ENCODE results near the gene PRR35.
A peak's percentile ranks its signal among the peaks of the same experiment; 100 is the strongest.

PRR35 gene

DNA sequence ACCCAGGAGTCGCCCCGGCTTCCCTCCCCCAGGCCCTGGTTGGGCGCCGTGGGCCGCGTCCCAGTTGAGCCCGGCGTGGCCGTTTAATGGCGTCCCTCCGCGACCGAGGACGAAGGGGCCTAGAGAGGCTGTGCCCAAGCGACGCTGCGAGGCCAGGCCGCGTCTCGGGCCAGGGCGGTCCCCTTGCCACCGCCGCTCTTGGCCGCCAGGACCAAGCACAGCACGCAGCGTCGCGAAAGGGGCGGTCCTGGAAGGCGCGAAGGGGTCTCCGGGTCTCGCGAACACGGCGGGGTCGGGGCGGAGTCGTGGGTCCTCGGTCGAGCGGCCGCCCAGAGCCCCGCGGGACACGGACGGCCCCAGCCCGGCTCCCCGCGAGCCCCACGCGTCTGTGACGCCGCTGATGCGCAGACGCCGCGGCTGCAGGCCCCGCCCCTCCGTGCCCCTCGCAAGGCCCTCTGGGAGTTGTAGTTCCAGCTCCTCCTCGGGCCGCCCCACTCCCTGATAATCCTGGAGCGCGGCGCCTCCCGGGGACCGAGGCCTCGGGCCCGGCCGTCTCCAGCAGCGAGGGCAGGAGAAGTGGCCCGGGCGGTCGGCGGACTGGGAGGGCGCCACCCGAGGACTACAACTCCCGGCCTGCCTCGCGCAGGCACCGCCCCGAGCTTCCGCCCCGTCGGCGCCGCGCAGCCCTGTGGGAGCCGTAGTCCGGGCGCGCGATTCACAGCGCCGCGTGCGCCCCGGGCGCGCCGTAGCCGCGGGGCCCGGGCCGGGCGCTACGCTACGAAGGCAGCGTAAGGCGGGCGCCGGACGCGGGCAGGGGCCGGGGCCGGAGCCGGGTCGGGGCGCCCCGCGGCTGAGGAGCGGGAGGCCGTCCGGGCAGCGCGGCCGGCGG is 32.9 kb upstream of the PRR35 start, which contains the start of gene CAPN15:
CAPN15 (plus strand) TSS at position 698 of the 889 bp plus-strand sequence. CDS start 19,127 bp downstream, outside the sequence.
- ChIA-PET CTCF (no interaction called here), POLR2A (no interaction called here)

GRCh38 chr16:528111-529011 is 31.8 kb upstream of the PRR35 start:
- TF ChIP-seq CTCF (IDR thresholded peaks at IDR 0.05; ENCODE audit: control extremely low read depth, extremely low read depth, low read depth, missing control alignments) = no peak
- no peak for DNase-seq (ENCODE audit: extremely low spot score)
- POLR2A ChIA-PET = no interaction called here
- CTCF ChIA-PET = interaction anchor here (1.0 kb wide), 1 partner anchor 57 kb away, joined by 4 read pairs; no protein-coding TSS in a partner anchor

More for the DNA sequence above, 32.9 kb upstream of the PRR35 start, which contains the start of gene CAPN15:
- TF ChIP-seq CTCF (IDR thresholded peaks at IDR 0.05; ENCODE audit: control extremely low read depth, extremely low read depth, low read depth, missing control alignments) = no peak
- peak; percentile 92 for DNase-seq (ENCODE audit: extremely low spot score)

DNA sequence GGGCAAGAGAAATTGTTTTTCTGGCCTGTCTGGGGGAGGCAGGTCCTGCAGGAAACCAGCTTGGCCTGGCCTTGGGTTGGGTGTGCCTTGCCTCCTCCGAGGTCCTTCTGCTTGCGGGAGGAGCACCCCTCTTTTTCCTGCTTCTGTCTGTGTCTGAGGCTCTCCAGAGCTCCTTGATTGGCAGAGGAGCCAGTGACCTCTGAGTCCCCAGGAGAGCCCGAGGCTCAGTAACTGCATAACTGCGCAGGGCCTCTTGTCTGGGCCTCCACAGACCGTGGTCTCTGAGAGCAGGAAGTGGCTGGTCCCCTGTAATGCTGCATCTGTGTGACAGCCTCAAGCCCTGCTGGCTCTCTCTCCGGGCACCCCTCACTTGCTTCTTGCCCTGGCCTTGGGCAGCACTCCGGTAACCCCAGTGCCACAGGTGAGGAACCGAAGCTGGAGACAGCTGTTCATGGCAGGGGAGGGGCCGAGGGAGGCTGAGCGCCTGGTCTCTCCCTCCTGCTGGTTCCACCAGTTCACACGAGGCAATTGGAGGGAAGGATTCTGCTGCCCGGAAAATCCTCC is 31.1 kb upstream of the PRR35 start:
- ChIA-PET POLR2A (no interaction called here), CTCF (interaction anchor here (1.0 kb wide), 1 partner anchor 56 kb away, joined by 4 read pairs; no protein-coding TSS in a partner anchor)
- no peak for DNase-seq (ENCODE audit: extremely low spot score)
- TF ChIP-seq CTCF (IDR thresholded peaks at IDR 0.05; ENCODE audit: control extremely low read depth, extremely low read depth, low read depth, missing control alignments) = no peak

DNA sequence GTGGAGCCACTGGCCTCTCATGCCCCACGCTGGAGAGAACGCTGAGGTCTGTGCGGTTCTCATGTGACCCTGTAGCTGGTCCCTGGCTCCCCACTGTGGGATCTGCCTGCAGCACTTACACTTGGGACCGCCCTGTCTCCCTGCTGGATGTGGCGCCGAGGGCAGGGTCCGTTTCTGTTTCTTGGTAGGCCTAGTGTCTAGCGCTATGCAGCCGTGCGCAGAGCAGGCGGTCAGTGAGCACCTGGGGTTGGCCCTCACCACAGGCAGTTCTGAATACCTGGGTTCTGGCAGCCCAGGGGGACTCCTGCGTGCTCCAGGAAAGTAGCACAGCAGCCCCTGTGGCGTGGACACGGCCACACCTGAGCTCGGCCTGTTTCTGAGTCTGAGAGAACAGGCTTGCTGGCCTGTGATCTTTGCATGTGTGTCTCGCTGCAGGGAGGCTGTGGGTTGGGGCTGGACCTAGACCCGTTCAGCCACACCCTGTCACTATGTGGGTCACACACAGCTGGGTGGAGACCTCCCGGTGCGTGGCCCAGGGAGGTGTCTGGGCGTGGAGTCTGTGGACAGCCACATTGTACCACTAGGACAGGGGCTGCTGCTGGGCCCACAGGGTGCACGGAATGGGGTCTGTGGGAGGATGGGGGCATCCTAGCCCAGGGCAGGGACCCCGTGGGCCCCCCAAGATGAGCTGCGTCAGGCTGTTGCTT is 29.9 kb upstream of the PRR35 start:
- ChIA-PET CTCF (no interaction called here), POLR2A (no interaction called here)
- TF ChIP-seq CTCF (IDR thresholded peaks at IDR 0.05; ENCODE audit: control extremely low read depth, extremely low read depth, low read depth, missing control alignments) = no peak
- no peak for DNase-seq (ENCODE audit: extremely low spot score)

DNA sequence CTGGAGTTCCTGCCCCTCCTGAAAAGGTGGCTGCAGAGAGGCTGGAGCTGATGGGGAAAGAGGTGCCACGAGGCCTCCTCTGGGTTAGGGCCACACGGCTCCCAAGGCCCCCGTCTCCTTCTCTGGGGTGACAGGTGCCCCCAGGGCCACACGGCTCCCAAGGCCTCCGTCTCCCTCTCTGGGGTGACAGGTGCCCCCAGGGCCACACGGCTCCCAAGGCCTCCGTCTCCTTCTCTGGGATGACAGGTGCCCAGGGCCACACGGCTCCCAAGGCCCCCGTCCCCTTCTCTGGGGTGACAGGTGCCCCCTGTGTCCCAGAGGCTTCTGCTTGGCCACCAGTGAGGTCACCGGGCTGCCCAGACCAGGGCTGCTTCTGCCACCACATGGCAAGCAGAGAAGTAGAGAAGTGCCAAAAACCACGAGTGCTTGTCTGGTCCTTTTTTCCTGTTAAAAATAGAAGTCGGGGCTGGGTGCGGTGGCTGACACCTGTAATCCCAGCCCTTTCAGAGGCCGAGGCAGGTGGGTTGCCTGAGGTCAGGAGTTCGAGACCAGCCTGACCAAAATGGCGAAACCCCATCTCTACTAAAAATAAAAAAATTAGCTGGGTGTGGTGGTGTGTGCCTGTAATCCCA is 28.6 kb upstream of the PRR35 start:
- TF ChIP-seq CTCF (IDR thresholded peaks at IDR 0.05; ENCODE audit: control extremely low read depth, extremely low read depth, low read depth, missing control alignments) = no peak
- POLR2A ChIA-PET = no interaction called here
- DNase-seq (ENCODE audit: extremely low spot score) = no peak
- CTCF ChIA-PET = no interaction called here

All from GM10248 (cell line).